WTC11 (cell line): ENCODE measurements around the gene RUVBL2.
"Not testable (repeated sequence)": the region's sequence is repeated elsewhere in the genome, so short reads cannot be mapped to it uniquely, and the experiment has no call there.

Source experiments
- CBFB ChIP-seq: sonication (generic); formaldehyde crosslinking; IDR thresholded peaks from 2 replicates; pipeline ENCODE4 v1.8.1; 2022; ENCODE audit warnings: mild to moderate bottlenecking, low read depth, missing genetic modification reagents
- ESRRA ChIP-seq: sonication (generic); formaldehyde crosslinking; IDR thresholded peaks from 2 replicates; pipeline ENCODE4 v1.8.1; 2022; ENCODE audit warnings: mild to moderate bottlenecking, missing genetic modification reagents, borderline replicate concordance
- JAZF1 ChIP-seq: fragments of 250-450 bp; sonication (Bioruptor Pico); IDR thresholded peaks from 2 replicates; pipeline ENCODE4 v1.9.0; 2021; ENCODE audit warnings: moderate library complexity, mild to moderate bottlenecking, inconsistent platforms
- SMAD3 ChIP-seq: sonication (generic); formaldehyde crosslinking; IDR thresholded peaks from 2 replicates; pipeline ENCODE4 v1.8.0; 2022; ENCODE audit warnings: missing genetic modification reagents, mild to moderate bottlenecking, borderline replicate concordance
- TF ChIP-seq, protein P1 (sequence below): sonication (generic); formaldehyde crosslinking; IDR thresholded peaks from 2 replicates; pipeline ENCODE4 v1.8.0; 2022; ENCODE audit warnings: missing genetic modification reagents
- TF ChIP-seq, protein P2 (sequence below): fragments of 250-450 bp; sonication (Bioruptor Pico); IDR thresholded peaks from 2 replicates; pipeline ENCODE4 v1.9.0; 2021; ENCODE audit warnings: mild to moderate bottlenecking
- TF ChIP-seq, protein P3 (sequence below): fragments of 200-600 bp; IDR thresholded peaks from 2 replicates; pipeline ENCODE4 v1.8.0; 2022; ENCODE audit warnings: antibody characterized with exemption
- TF ChIP-seq, protein P4 (sequence below): sonication (generic); formaldehyde crosslinking; IDR thresholded peaks from 2 replicates; pipeline ENCODE4 v1.8.0; 2022; ENCODE audit warnings: mild to moderate bottlenecking, missing genetic modification reagents
- TF ChIP-seq, protein P5 (sequence below): sonication (generic); formaldehyde crosslinking; IDR thresholded peaks from 2 replicates; pipeline ENCODE4 v1.8.0; 2023; ENCODE audit warnings: missing genetic modification reagents
- TF ChIP-seq, protein P6 (sequence below): sonication (generic); formaldehyde crosslinking; conservative IDR thresholded peaks from 2 replicates; pipeline ENCODE4 v1.8.1; 2022; ENCODE audit warnings: mild to moderate bottlenecking, missing genetic modification reagents
- TF ChIP-seq, protein P7 (sequence below): sonication (generic); formaldehyde crosslinking; IDR thresholded peaks from 2 replicates; pipeline ENCODE4 v1.8.1; 2023; ENCODE audit warnings: mild to moderate bottlenecking, missing genetic modification reagents, moderate library complexity
- TF ChIP-seq, protein P8 (sequence below): fragments of 250-450 bp; sonication (Bioruptor Pico); IDR thresholded peaks from 2 replicates; pipeline ENCODE4 v1.9.0; 2021; ENCODE audit warnings: mild to moderate bottlenecking, borderline replicate concordance
- TF ChIP-seq, protein P9 (sequence below): sonication (generic); formaldehyde crosslinking; IDR thresholded peaks from 2 replicates; pipeline ENCODE4 v1.8.1; 2022; ENCODE audit warnings: mild to moderate bottlenecking, missing genetic modification reagents, moderate library complexity, borderline replicate concordance

DNA sequence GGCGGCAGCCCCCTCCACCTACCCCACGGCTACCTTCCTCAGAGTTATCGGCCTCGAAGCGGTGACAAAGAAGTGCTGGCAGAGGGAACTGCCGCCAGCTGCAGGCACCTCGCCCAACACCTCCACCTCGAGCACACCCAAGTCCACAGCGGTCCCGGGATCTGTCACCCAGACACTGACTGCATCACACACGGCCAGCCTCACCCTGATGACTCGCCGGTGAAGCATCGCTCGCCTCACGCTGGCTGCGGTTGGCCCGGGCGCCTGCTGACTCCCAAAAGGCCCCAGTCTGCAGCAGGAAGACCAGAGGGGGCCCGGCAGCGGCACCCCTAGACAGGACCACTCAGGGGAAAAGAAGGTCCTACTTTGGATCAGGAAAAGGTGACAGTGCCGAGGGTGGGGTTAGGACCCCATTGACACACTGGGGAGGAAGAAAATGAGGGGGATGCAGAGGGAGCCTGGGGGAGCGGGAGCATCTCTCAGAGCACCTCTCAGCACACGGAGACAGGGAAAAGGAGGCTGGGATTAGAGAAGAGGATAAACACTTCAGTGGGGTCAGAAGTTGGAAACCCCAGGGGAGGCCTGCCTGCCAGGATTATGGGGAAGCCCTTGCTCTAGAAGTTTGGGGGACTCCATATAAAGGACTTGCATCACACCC is 56.8 kb downstream of the RUVBL2 start:
- TF ChIP-seq, protein P1, sequence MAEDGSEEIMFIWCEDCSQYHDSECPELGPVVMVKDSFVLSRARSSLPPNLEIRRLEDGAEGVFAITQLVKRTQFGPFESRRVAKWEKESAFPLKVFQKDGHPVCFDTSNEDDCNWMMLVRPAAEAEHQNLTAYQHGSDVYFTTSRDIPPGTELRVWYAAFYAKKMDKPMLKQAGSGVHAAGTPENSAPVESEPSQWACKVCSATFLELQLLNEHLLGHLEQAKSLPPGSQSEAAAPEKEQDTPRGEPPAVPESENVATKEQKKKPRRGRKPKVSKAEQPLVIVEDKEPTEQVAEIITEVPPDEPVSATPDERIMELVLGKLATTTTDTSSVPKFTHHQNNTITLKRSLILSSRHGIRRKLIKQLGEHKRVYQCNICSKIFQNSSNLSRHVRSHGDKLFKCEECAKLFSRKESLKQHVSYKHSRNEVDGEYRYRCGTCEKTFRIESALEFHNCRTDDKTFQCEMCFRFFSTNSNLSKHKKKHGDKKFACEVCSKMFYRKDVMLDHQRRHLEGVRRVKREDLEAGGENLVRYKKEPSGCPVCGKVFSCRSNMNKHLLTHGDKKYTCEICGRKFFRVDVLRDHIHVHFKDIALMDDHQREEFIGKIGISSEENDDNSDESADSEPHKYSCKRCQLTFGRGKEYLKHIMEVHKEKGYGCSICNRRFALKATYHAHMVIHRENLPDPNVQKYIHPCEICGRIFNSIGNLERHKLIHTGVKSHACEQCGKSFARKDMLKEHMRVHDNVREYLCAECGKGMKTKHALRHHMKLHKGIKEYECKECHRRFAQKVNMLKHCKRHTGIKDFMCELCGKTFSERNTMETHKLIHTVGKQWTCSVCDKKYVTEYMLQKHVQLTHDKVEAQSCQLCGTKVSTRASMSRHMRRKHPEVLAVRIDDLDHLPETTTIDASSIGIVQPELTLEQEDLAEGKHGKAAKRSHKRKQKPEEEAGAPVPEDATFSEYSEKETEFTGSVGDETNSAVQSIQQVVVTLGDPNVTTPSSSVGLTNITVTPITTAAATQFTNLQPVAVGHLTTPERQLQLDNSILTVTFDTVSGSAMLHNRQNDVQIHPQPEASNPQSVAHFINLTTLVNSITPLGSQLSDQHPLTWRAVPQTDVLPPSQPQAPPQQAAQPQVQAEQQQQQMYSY: not testable (repeated sequence)
- TF ChIP-seq, protein P2, sequence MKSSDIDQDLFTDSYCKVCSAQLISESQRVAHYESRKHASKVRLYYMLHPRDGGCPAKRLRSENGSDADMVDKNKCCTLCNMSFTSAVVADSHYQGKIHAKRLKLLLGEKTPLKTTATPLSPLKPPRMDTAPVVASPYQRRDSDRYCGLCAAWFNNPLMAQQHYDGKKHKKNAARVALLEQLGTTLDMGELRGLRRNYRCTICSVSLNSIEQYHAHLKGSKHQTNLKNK (CRISPR knock-in tag): not testable (repeated sequence)
- TF ChIP-seq, protein P3, sequence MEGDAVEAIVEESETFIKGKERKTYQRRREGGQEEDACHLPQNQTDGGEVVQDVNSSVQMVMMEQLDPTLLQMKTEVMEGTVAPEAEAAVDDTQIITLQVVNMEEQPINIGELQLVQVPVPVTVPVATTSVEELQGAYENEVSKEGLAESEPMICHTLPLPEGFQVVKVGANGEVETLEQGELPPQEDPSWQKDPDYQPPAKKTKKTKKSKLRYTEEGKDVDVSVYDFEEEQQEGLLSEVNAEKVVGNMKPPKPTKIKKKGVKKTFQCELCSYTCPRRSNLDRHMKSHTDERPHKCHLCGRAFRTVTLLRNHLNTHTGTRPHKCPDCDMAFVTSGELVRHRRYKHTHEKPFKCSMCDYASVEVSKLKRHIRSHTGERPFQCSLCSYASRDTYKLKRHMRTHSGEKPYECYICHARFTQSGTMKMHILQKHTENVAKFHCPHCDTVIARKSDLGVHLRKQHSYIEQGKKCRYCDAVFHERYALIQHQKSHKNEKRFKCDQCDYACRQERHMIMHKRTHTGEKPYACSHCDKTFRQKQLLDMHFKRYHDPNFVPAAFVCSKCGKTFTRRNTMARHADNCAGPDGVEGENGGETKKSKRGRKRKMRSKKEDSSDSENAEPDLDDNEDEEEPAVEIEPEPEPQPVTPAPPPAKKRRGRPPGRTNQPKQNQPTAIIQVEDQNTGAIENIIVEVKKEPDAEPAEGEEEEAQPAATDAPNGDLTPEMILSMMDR: not testable (repeated sequence)
- TF ChIP-seq, protein P4, sequence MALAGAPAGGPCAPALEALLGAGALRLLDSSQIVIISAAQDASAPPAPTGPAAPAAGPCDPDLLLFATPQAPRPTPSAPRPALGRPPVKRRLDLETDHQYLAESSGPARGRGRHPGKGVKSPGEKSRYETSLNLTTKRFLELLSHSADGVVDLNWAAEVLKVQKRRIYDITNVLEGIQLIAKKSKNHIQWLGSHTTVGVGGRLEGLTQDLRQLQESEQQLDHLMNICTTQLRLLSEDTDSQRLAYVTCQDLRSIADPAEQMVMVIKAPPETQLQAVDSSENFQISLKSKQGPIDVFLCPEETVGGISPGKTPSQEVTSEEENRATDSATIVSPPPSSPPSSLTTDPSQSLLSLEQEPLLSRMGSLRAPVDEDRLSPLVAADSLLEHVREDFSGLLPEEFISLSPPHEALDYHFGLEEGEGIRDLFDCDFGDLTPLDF (CRISPR knock-in tag): not testable (repeated sequence)
- TF ChIP-seq SMAD3; JAZF1 (CRISPR knock-in tag); CBFB (CRISPR knock-in tag); ESRRA (CRISPR knock-in tag): not testable (repeated sequence)
- TF ChIP-seq, protein P5, sequence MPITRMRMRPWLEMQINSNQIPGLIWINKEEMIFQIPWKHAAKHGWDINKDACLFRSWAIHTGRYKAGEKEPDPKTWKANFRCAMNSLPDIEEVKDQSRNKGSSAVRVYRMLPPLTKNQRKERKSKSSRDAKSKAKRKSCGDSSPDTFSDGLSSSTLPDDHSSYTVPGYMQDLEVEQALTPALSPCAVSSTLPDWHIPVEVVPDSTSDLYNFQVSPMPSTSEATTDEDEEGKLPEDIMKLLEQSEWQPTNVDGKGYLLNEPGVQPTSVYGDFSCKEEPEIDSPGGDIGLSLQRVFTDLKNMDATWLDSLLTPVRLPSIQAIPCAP (CRISPR knock-in tag): not testable (repeated sequence)
- TF ChIP-seq, protein P6, sequence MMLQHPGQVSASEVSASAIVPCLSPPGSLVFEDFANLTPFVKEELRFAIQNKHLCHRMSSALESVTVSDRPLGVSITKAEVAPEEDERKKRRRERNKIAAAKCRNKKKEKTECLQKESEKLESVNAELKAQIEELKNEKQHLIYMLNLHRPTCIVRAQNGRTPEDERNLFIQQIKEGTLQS: not testable (repeated sequence)
- TF ChIP-seq, protein P7, sequence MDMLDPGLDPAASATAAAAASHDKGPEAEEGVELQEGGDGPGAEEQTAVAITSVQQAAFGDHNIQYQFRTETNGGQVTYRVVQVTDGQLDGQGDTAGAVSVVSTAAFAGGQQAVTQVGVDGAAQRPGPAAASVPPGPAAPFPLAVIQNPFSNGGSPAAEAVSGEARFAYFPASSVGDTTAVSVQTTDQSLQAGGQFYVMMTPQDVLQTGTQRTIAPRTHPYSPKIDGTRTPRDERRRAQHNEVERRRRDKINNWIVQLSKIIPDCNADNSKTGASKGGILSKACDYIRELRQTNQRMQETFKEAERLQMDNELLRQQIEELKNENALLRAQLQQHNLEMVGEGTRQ (CRISPR knock-in tag): not testable (repeated sequence)
- TF ChIP-seq, protein P8, sequence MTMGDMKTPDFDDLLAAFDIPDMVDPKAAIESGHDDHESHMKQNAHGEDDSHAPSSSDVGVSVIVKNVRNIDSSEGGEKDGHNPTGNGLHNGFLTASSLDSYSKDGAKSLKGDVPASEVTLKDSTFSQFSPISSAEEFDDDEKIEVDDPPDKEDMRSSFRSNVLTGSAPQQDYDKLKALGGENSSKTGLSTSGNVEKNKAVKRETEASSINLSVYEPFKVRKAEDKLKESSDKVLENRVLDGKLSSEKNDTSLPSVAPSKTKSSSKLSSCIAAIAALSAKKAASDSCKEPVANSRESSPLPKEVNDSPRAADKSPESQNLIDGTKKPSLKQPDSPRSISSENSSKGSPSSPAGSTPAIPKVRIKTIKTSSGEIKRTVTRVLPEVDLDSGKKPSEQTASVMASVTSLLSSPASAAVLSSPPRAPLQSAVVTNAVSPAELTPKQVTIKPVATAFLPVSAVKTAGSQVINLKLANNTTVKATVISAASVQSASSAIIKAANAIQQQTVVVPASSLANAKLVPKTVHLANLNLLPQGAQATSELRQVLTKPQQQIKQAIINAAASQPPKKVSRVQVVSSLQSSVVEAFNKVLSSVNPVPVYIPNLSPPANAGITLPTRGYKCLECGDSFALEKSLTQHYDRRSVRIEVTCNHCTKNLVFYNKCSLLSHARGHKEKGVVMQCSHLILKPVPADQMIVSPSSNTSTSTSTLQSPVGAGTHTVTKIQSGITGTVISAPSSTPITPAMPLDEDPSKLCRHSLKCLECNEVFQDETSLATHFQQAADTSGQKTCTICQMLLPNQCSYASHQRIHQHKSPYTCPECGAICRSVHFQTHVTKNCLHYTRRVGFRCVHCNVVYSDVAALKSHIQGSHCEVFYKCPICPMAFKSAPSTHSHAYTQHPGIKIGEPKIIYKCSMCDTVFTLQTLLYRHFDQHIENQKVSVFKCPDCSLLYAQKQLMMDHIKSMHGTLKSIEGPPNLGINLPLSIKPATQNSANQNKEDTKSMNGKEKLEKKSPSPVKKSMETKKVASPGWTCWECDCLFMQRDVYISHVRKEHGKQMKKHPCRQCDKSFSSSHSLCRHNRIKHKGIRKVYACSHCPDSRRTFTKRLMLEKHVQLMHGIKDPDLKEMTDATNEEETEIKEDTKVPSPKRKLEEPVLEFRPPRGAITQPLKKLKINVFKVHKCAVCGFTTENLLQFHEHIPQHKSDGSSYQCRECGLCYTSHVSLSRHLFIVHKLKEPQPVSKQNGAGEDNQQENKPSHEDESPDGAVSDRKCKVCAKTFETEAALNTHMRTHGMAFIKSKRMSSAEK (CRISPR knock-in tag): not testable (repeated sequence)
- TF ChIP-seq, protein P9, sequence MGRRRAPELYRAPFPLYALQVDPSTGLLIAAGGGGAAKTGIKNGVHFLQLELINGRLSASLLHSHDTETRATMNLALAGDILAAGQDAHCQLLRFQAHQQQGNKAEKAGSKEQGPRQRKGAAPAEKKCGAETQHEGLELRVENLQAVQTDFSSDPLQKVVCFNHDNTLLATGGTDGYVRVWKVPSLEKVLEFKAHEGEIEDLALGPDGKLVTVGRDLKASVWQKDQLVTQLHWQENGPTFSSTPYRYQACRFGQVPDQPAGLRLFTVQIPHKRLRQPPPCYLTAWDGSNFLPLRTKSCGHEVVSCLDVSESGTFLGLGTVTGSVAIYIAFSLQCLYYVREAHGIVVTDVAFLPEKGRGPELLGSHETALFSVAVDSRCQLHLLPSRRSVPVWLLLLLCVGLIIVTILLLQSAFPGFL (CRISPR knock-in tag): not testable (repeated sequence)
